Fibroblast of lung (primary cell): Measurements from ENCODE around the gene ZXDC. TPM values are rescaled to one million over a fixed set of nuclear protein-coding genes. Genes with fewer than 3 reads are reported as not detected.

Source experiments
- DNase-seq, 2 donors: peaks; one replicate each; pipeline versions ENCODE4 v3.0.0 to v3.0.0-alpha.2; 2010; ENCODE audit warnings: low read depth in 2 of 2
- H2AFZ ChIP-seq: 2 replicates; pipeline ENCODE4 v1.5.1; 2012; ENCODE audit warnings: low read length, control low read depth, inconsistent platforms
- H3K27ac ChIP-seq: 2 replicates; pipeline ENCODE4 v1.5.1; 2011; ENCODE audit warnings: low read length, control low read depth; ENCODE audit not compliant: insufficient read depth
- H3K27me3 ChIP-seq: 2 replicates; pipeline ENCODE4 v1.5.1; 2011; ENCODE audit warnings: mild to moderate bottlenecking, low read length; ENCODE audit not compliant: control insufficient read depth, insufficient read depth
- H3K36me3 ChIP-seq: 2 replicates; pipeline ENCODE4 v1.5.1; 2011; ENCODE audit warnings: low read length; ENCODE audit not compliant: control insufficient read depth, insufficient read depth
- H3K4me1 ChIP-seq: 2 replicates; pipeline ENCODE4 v1.5.1; 2011; ENCODE audit warnings: low read length; ENCODE audit not compliant: control insufficient read depth, insufficient read depth; ENCODE audit errors: extremely low read depth
- H3K4me2 ChIP-seq: 2 replicates; pipeline ENCODE4 v1.5.1; 2011; ENCODE audit warnings: low read length, control low read depth; ENCODE audit not compliant: insufficient read depth; ENCODE audit errors: extremely low read depth
- H3K4me3 ChIP-seq, 4 experiments: fragments of 200-600 bp in 1 of 4; sonication (generic) in 1 of 4; replicated peaks in 1 of 4; 2 replicates each; pipeline ENCODE4 v1.5.1; 2011 to 2016; ENCODE audit warnings: low read length in 4 of 4, low read depth in 3 of 4, mild to moderate bottlenecking in 3 of 4, control low read depth in 2 of 4, inconsistent platforms in 1 of 4, mixed read lengths in 1 of 4; ENCODE audit not compliant: insufficient read depth in 1 of 4; ENCODE audit errors: control extremely low read depth in 1 of 4
- H3K79me2 ChIP-seq: 2 replicates; pipeline ENCODE4 v1.5.1; 2012; ENCODE audit warnings: mild to moderate bottlenecking, low read length, inconsistent platforms; ENCODE audit not compliant: control insufficient read depth, insufficient read depth
- H3K9ac ChIP-seq: 2 replicates; pipeline ENCODE4 v1.5.1; 2011; ENCODE audit warnings: mild to moderate bottlenecking, low read length, control low read depth; ENCODE audit not compliant: insufficient read depth
- H3K9me3 ChIP-seq: 2 replicates; pipeline ENCODE4 v1.5.1; 2012; ENCODE audit warnings: low read depth, low read length; ENCODE audit not compliant: control insufficient read depth, insufficient read depth
- H4K20me1 ChIP-seq: 2 replicates; pipeline ENCODE4 v1.5.1; 2011; ENCODE audit warnings: low read length; ENCODE audit not compliant: control insufficient read depth, insufficient read depth; ENCODE audit errors: extremely low read depth
- CTCF ChIP-seq, 2 donors: IDR thresholded peaks in 1 of 2; conservative IDR thresholded peaks in 1 of 2; 1 replicate in 1 of 2; 2 replicates in 1 of 2; pipeline ENCODE4 v1.5.1; 2011 to 2012; ENCODE audit warnings: low read length in 2 of 2, control low read depth in 1 of 2, inconsistent platforms in 1 of 2, low read depth in 1 of 2, mild to moderate bottlenecking in 1 of 2
- EZH2 ChIP-seq: IDR thresholded peaks from 2 replicates; pipeline ENCODE4 v1.5.1; 2012; ENCODE audit warnings: low read length, control low read depth, mild to moderate bottlenecking; ENCODE audit errors: missing control alignments
- polyA plus RNA-seq, 2 donors: library from polyadenylated mRNA; depleted of rRNA in 1 of 2; stranded (reverse) in 1 of 2; unstranded in 1 of 2; fragments of >200 nt; gene quantifications; 2 replicates each; pipeline ENCODE4 v1.2.1, GENCODE V29; 2011 to 2012; ENCODE audit warnings: missing spikeins in 1 of 2
- total RNA-seq: library from RNA; depleted of rRNA; stranded (reverse); fragments of >200 nt; gene quantifications from 2 replicates; pipeline ENCODE4 v1.2.1, GENCODE V29; 2014

The ZXDC gene
- total and polyA plus RNA-seq, 2 donors (not counting 1 experiment from before 2014, with no cell fraction given): 5.9 to 17.8 TPM

GRCh38 chr3:126507886-126508285 is 32.2 kb upstream of the ZXDC start:
- Histone ChIP-seq H3K27me3 (no peaks in the 10 kb centered on the region), H4K20me1 (no peaks in the 10 kb centered on the region), H3K36me3 (no peaks in the 10 kb centered on the region), H3K4me3 (no peak overlapping the region), H3K4me1 (no peaks in the 10 kb centered on the region), H3K9me3 (no peaks in the 10 kb centered on the region), H3K27ac (no peak overlapping the region), H3K79me2 (no peaks in the 10 kb centered on the region), H3K4me2 (no peak overlapping the region), H3K9ac (no peak overlapping the region), H2AFZ (no peak overlapping the region)
- TF ChIP-seq EZH2 (no peak), CTCF (conservative IDR thresholded peaks at IDR 0.05 in 1 of 2, IDR thresholded peaks at IDR 0.05 in 1 of 2; ENCODE audit: low read depth in 1 of 2, low read length in 2 of 2) (no peak)
- DNase-seq: no peak

GRCh38 chr3:126503701-126504100 is 28.0 kb upstream of the ZXDC start:
- no peaks in the 10 kb centered on the region for H4K20me1 ChIP-seq
- H3K27ac ChIP-seq: no peak overlapping the region
- no peaks in the 10 kb centered on the region for H3K27me3 ChIP-seq
- no peaks in the 10 kb centered on the region for H3K4me1 ChIP-seq
- no peak for DNase-seq
- H3K79me2 ChIP-seq: no peaks in the 10 kb centered on the region
- H3K36me3 ChIP-seq: no peaks in the 10 kb centered on the region
- no peak overlapping the region for H3K4me3 ChIP-seq
- no peak overlapping the region for H3K4me2 ChIP-seq
- no peak overlapping the region for H2AFZ ChIP-seq
- no peak overlapping the region for H3K9ac ChIP-seq
- no peak for TF ChIP-seq EZH2
- no peak for TF ChIP-seq CTCF (conservative IDR thresholded peaks at IDR 0.05 in 1 of 2, IDR thresholded peaks at IDR 0.05 in 1 of 2; ENCODE audit: low read depth in 1 of 2, low read length in 2 of 2)
- no peaks in the 10 kb centered on the region for H3K9me3 ChIP-seq

- DNase-seq: no peak
Measured at GRCh38 chr3:126502656-126503055, 27.0 kb upstream of the ZXDC start.

More at GRCh38 chr3:126502656-126503055, 27.0 kb upstream of the ZXDC start:
- H2AFZ ChIP-seq: no peak overlapping the region
- H3K4me2 ChIP-seq: no peak overlapping the region
- H4K20me1 ChIP-seq: no peaks in the 10 kb centered on the region
- TF ChIP-seq CTCF (conservative IDR thresholded peaks at IDR 0.05 in 1 of 2, IDR thresholded peaks at IDR 0.05 in 1 of 2; ENCODE audit: low read depth in 1 of 2, low read length in 2 of 2) (no peak), EZH2 (no peak)
- no peaks in the 10 kb centered on the region for H3K27me3 ChIP-seq
- no peak overlapping the region for H3K4me3 ChIP-seq
- H3K36me3 ChIP-seq: no peaks in the 10 kb centered on the region
- no peaks in the 10 kb centered on the region for H3K9me3 ChIP-seq
- no peak overlapping the region for H3K27ac ChIP-seq
- H3K4me1 ChIP-seq: no peaks in the 10 kb centered on the region
- H3K9ac ChIP-seq: no peak overlapping the region
- no peaks in the 10 kb centered on the region for H3K79me2 ChIP-seq
